ENCODE measurements around the gene TRERF1. TPM values are rescaled to one million over a fixed set of nuclear protein-coding genes. Genes with fewer than 3 reads are reported as not detected.
A peak's percentile ranks its signal among the peaks of the same experiment; 100 is the strongest.

TRERF1 gene
- polyA plus RNA-seq, 1 donor (not counting 4 experiments of a cell fraction or from before 2014, with no cell fraction given), result 4.8 TPM

GRCh38 chr6:42241915-42242314, 209.8 kb downstream of the TRERF1 start:
- Histone ChIP-seq H4K20me1 (ENCODE audit: control insufficient read depth, extremely low read depth, insufficient read depth, low read length) (no peaks in the 10 kb centered on the region), H3K27me3 (ENCODE audit: control insufficient read depth, extremely low read depth, insufficient read depth, low read length) (no peaks in the 10 kb centered on the region), H3K36me3 (ENCODE audit: control insufficient read depth in 2 of 2, extremely low read depth in 1 of 2, insufficient read depth in 2 of 2, low read length in 2 of 2) (peaks cover 10 to 11% of the 10 kb centered on the region in 2 experiments), H3K4me1 (ENCODE audit: control insufficient read depth, extremely low read depth, insufficient read depth, low read length) (peaks cover 29% of the 10 kb centered on the region), H3K27ac (ENCODE audit: control insufficient read depth, insufficient read depth, low read length) (no peak overlapping the region), H2AFZ (ENCODE audit: control insufficient read depth, low read length) (no peak overlapping the region), H3K9me3 (ENCODE audit: control insufficient read depth, low read depth, low read length) (no peaks in the 10 kb centered on the region), H3K9me1 (ENCODE audit: control insufficient read depth, extremely low read depth, insufficient read depth, low read length) (no peaks in the 10 kb centered on the region), H3K79me2 (ENCODE audit: control insufficient read depth, insufficient read depth, low read length) (no peaks in the 10 kb centered on the region), H3K4me2 (ENCODE audit: control insufficient read depth, extremely low read depth, insufficient read depth, low read depth, low read length) (no peak overlapping the region), H3K9ac (ENCODE audit: control insufficient read depth, extremely low read depth, insufficient read depth, low read length) (no peak overlapping the region), H3K4me3 (ENCODE audit: control insufficient read depth in 2 of 3, extremely low read depth in 1 of 3, insufficient read depth in 2 of 3, low read depth in 1 of 3, low read length in 3 of 3) (no peak overlapping the region)
- FAIRE-seq (no peak), DNase-seq (ENCODE audit: low read depth, low spot score) (no peak)
- no peak for TF ChIP-seq CTCF (optimal IDR thresholded peaks at IDR 0.05 in 1 of 3, IDR thresholded peaks at IDR 0.05 in 1 of 3, conservative IDR thresholded peaks at IDR 0.05 in 1 of 3; ENCODE audit: extremely low read depth in 1 of 3, insufficient read depth in 2 of 3, low read length in 3 of 3)
- TF ChIP-seq EZH2 (IDR thresholded peaks at IDR 0.05; ENCODE audit: low read length), result no peak
- dilution Hi-C loops (cut with MboI; ENCODE audit: extremely low pct_ligation_motif_present, low sequenced_read_pairs), result no loop called here

- dilution Hi-C loops (cut with MboI; ENCODE audit: extremely low pct_ligation_motif_present, low sequenced_read_pairs), result no loop called here
- Histone ChIP-seq H3K27me3 (ENCODE audit: control insufficient read depth, extremely low read depth, insufficient read depth, low read length) (no peaks in the 10 kb centered on the region), H3K9me1 (ENCODE audit: control insufficient read depth, extremely low read depth, insufficient read depth, low read length) (no peaks in the 10 kb centered on the region), H3K9me3 (ENCODE audit: control insufficient read depth, low read depth, low read length) (no peaks in the 10 kb centered on the region), H3K9ac (ENCODE audit: control insufficient read depth, extremely low read depth, insufficient read depth, low read length) (peak overlapping the region; percentile 59), H3K36me3 (ENCODE audit: control insufficient read depth in 2 of 2, extremely low read depth in 1 of 2, insufficient read depth in 2 of 2, low read length in 2 of 2) (peaks cover 11% of the 10 kb centered on the region in 2 experiments), H3K4me1 (ENCODE audit: control insufficient read depth, extremely low read depth, insufficient read depth, low read length) (peaks cover 29% of the 10 kb centered on the region), H3K79me2 (ENCODE audit: control insufficient read depth, insufficient read depth, low read length) (no peaks in the 10 kb centered on the region), H4K20me1 (ENCODE audit: control insufficient read depth, extremely low read depth, insufficient read depth, low read length) (no peaks in the 10 kb centered on the region), H3K4me3 (ENCODE audit: control insufficient read depth in 2 of 3, extremely low read depth in 1 of 3, insufficient read depth in 2 of 3, low read depth in 1 of 3, low read length in 3 of 3) (peak overlapping the region in 2 of 3 experiments; percentile 24 to 39), H3K4me2 (ENCODE audit: control insufficient read depth, extremely low read depth, insufficient read depth, low read depth, low read length) (peak overlapping the region; percentile 86), H3K27ac (ENCODE audit: control insufficient read depth, insufficient read depth, low read length) (peak overlapping the region; percentile 90), H2AFZ (ENCODE audit: control insufficient read depth, low read length) (peak overlapping the region; percentile 91)
- DNase-seq (ENCODE audit: low read depth, low spot score), result peak; percentile 68
- FAIRE-seq, result peak; percentile 86
- TF ChIP-seq CTCF (optimal IDR thresholded peaks at IDR 0.05 in 1 of 3, IDR thresholded peaks at IDR 0.05 in 1 of 3, conservative IDR thresholded peaks at IDR 0.05 in 1 of 3; ENCODE audit: extremely low read depth in 1 of 3, insufficient read depth in 2 of 3, low read length in 3 of 3), result no peak
- TF ChIP-seq EZH2 (IDR thresholded peaks at IDR 0.05; ENCODE audit: low read length), result no peak
Observed at GRCh38 chr6:42239736-42240375, 211.9 kb downstream of the TRERF1 start.

All from keratinocyte (primary cell).